Mucosa of stomach (tissue), 1 donor: ENCODE measurements around the gene GTPBP8.

ENCODE experiments used
- H3K27me3 ChIP-seq: one replicate; pipeline ENCODE4 v1.7.0; 2013; ENCODE audit warnings: mild to moderate bottlenecking, low read length; ENCODE audit not compliant: control insufficient read depth, insufficient read depth
- H3K36me3 ChIP-seq: one replicate; pipeline ENCODE4 v1.7.0; 2013; ENCODE audit warnings: low read length; ENCODE audit not compliant: control insufficient read depth, insufficient read depth
- H3K4me1 ChIP-seq: one replicate; pipeline ENCODE4 v1.7.0; 2013; ENCODE audit warnings: mild to moderate bottlenecking, low read length; ENCODE audit not compliant: control insufficient read depth, insufficient read depth
- H3K4me3 ChIP-seq: one replicate; pipeline ENCODE4 v1.7.0; 2013; ENCODE audit warnings: low read length
- H3K9ac ChIP-seq: one replicate; pipeline ENCODE4 v1.7.0; 2013; ENCODE audit warnings: mild to moderate bottlenecking, low read length, moderate library complexity
- H3K9me3 ChIP-seq: one replicate; pipeline ENCODE4 v1.7.0; 2013; ENCODE audit warnings: mild to moderate bottlenecking, low read length, moderate library complexity; ENCODE audit not compliant: control insufficient read depth
- donor health status: Pancreatic carcinoma.

Gene GTPBP8

GRCh38 chr3:112974178-112974517 lies 16.6 kb upstream of the GTPBP8 start:
- no peaks in the 10 kb centered on the region for H3K9me3 ChIP-seq
- no peak overlapping the region for H3K9ac ChIP-seq
- H3K27me3 ChIP-seq, result no peaks in the 10 kb centered on the region
- no peak overlapping the region for H3K4me3 ChIP-seq
- no peaks in the 10 kb centered on the region for H3K4me1 ChIP-seq
- H3K36me3 ChIP-seq, result no peaks in the 10 kb centered on the region

GRCh38 chr3:112974894-112975293 lies 15.9 kb upstream of the GTPBP8 start, which contains the start of gene CD200R1:
Gene CD200R1, minus strand, starts transcription at chr3:112975103. Its CDS starts 246 bp downstream, at chr3:112974857.
- Histone ChIP-seq H3K36me3 (no peaks in the 10 kb centered on the region), H3K9ac (no peak within 1 kb of the TSS), H3K27me3 (no peaks in the 10 kb centered on the region), H3K4me3 (no peak within 1 kb of the TSS), H3K9me3 (no peaks in the 10 kb centered on the region), H3K4me1 (no peaks in the 10 kb centered on the region)

- H3K4me1 ChIP-seq, result no peaks in the 10 kb centered on the region
- no peak overlapping the region for H3K9ac ChIP-seq
- H3K27me3 ChIP-seq, result no peaks in the 10 kb centered on the region
- H3K36me3 ChIP-seq, result no peaks in the 10 kb centered on the region
- no peak overlapping the region for H3K4me3 ChIP-seq
- H3K9me3 ChIP-seq, result no peaks in the 10 kb centered on the region
Measured at GRCh38 chr3:112976001-112976400, 14.8 kb upstream of the GTPBP8 start.

GRCh38 chr3:112976953-112977352 lies 13.8 kb upstream of the GTPBP8 start:
- no peaks in the 10 kb centered on the region for H3K27me3 ChIP-seq
- H3K9ac ChIP-seq, result no peak overlapping the region
- no peaks in the 10 kb centered on the region for H3K36me3 ChIP-seq
- H3K4me3 ChIP-seq, result no peak overlapping the region
- H3K9me3 ChIP-seq, result no peaks in the 10 kb centered on the region
- H3K4me1 ChIP-seq, result no peaks in the 10 kb centered on the region

- Histone ChIP-seq H3K27me3 (no peaks in the 10 kb centered on the region), H3K4me1 (no peaks in the 10 kb centered on the region), H3K36me3 (no peaks in the 10 kb centered on the region), H3K9me3 (no peaks in the 10 kb centered on the region), H3K9ac (no peak overlapping the region), H3K4me3 (no peak overlapping the region)
Measured at GRCh38 chr3:112979244-112979832, 11.4 kb upstream of the GTPBP8 start.

DNA sequence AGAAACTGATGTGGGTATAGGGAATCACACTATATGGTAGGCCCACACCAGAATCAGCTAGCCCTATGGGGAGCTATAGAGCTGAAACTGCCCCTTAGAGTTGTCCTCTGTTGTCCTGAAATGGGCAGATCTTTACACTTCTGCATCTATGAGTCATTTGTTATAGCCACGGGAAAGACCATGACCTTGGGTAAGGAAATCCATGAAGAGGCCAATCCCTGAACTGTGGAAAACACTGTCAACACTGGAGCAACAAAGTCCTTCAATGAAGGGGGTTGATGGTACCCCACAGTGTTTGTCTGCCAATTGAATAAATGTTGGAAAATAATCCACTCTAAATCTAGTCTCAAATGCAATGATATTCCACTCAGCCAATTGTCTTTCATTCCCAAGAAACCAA lies 10.7 kb upstream of the GTPBP8 start:
- no peaks in the 10 kb centered on the region for H3K27me3 ChIP-seq
- H3K9ac ChIP-seq, result no peak overlapping the region
- H3K4me3 ChIP-seq, result no peak overlapping the region
- no peaks in the 10 kb centered on the region for H3K9me3 ChIP-seq
- no peaks in the 10 kb centered on the region for H3K4me1 ChIP-seq
- no peaks in the 10 kb centered on the region for H3K36me3 ChIP-seq

- Histone ChIP-seq H3K9me3 (no peaks in the 10 kb centered on the region), H3K36me3 (no peaks in the 10 kb centered on the region), H3K9ac (no peak overlapping the region), H3K4me3 (no peak overlapping the region), H3K4me1 (no peaks in the 10 kb centered on the region), H3K27me3 (no peaks in the 10 kb centered on the region)
Measured at GRCh38 chr3:112982710-112983109, 8.1 kb upstream of the GTPBP8 start.

DNA sequence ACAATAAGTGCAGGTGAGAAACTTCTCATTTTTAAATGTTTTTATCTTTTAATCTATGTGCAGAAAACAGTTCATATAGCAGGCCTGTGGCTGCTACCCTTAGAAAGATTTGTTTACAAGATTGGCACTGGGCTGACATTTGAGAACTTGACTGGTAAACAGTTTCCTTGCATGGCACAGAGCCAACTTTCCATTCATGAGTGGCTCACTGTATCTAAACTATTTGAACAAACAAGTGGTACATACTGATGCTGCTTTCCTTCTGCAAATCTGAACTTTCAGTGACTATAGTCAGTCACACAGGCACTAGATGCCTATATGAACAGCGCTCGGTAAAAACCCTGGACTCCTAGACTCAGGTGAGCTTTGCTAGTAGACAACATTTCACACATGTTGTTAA lies 6.3 kb upstream of the GTPBP8 start:
- Histone ChIP-seq H3K36me3 (no peaks in the 10 kb centered on the region), H3K9me3 (no peaks in the 10 kb centered on the region), H3K4me3 (no peak overlapping the region), H3K27me3 (no peaks in the 10 kb centered on the region), H3K4me1 (no peaks in the 10 kb centered on the region), H3K9ac (no peak overlapping the region)

GRCh38 chr3:112987710-112988334 lies 3.0 kb upstream of the GTPBP8 start:
- peaks cover 6% of the 10 kb centered on the region for H3K4me1 ChIP-seq
- H3K9ac ChIP-seq, result no peak overlapping the region
- H3K9me3 ChIP-seq, result no peaks in the 10 kb centered on the region
- no peak overlapping the region for H3K4me3 ChIP-seq
- H3K36me3 ChIP-seq, result no peaks in the 10 kb centered on the region
- H3K27me3 ChIP-seq, result no peaks in the 10 kb centered on the region

GRCh38 chr3:112995800-112996199 lies 5.0 kb downstream of the GTPBP8 start:
- Histone ChIP-seq H3K9ac (no peak overlapping the region), H3K4me3 (no peak overlapping the region), H3K36me3 (peaks cover 2% of the 10 kb centered on the region), H3K9me3 (no peaks in the 10 kb centered on the region), H3K27me3 (no peaks in the 10 kb centered on the region), H3K4me1 (peaks cover 6% of the 10 kb centered on the region)

DNA sequence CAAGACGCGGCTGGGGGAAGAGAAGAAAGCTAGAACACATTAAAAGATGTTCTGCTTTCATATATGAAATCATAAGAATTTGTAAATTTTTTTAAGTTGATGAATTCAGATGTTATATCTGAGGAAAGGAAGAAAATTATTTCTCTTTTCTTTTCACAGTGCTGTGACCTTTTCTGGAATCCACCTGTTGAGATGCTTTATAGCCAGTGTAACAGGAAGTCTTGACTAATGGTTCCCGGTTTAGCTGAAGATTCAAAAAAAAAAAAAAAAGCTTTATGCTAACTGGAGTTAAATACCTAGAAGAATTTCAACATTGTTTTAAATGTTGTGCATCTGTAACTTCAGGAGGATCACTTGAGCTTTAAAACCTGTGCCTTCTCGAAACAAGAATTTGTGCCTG lies 9.9 kb downstream of the GTPBP8 start:
- H3K36me3 ChIP-seq, result peaks cover 6% of the 10 kb centered on the region
- no peaks in the 10 kb centered on the region for H3K9me3 ChIP-seq
- H3K27me3 ChIP-seq, result no peaks in the 10 kb centered on the region
- H3K4me3 ChIP-seq, result no peak overlapping the region
- H3K4me1 ChIP-seq, result no peaks in the 10 kb centered on the region
- no peak overlapping the region for H3K9ac ChIP-seq

DNA sequence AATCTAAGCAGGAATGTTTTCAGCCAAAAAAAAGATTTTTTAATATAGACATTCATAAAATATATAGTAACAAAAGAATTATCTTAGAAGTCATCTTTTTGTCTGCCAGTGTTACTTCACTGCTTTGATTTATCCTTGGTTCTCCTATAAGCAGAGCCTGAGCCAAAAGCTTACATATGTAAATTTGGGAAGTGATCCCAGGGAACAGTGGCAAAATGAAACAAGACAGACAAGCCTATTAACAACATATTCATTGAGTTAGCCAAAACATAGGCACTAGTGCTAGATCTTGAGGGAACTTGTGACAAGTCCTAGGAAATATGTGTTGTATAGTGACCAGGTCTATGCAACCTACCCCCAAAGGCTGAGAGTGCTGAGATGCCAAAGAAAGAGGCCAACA lies 11.3 kb downstream of the GTPBP8 start:
- Histone ChIP-seq H3K9ac (no peak overlapping the region), H3K4me1 (no peaks in the 10 kb centered on the region), H3K4me3 (no peak overlapping the region), H3K36me3 (peaks cover 6% of the 10 kb centered on the region), H3K9me3 (no peaks in the 10 kb centered on the region), H3K27me3 (no peaks in the 10 kb centered on the region)

- Histone ChIP-seq H3K4me3 (no peak overlapping the region), H3K9ac (no peak overlapping the region), H3K36me3 (peaks cover 6% of the 10 kb centered on the region), H3K9me3 (no peaks in the 10 kb centered on the region), H3K4me1 (no peaks in the 10 kb centered on the region), H3K27me3 (no peaks in the 10 kb centered on the region)
Measured at GRCh38 chr3:113002679-113003078, 11.9 kb downstream of the GTPBP8 start.
